GM23248 (cell line): Measurements from ENCODE around the gene ALDOA. TPM values are rescaled to one million over a fixed set of nuclear protein-coding genes. Genes with fewer than 3 reads are reported as not detected.
A peak's percentile ranks its signal among the peaks of the same experiment; 100 is the strongest.

Experiments
- DNase-seq: peaks from one replicate; pipeline ENCODE4 v3.0.0-alpha.2; 2015
- H2AFZ ChIP-seq: fragments of 200-600 bp; sonication (generic); 2 replicates; pipeline ENCODE4 v1.6.1; 2016; ENCODE audit warnings: antibody characterized with exemption
- H3F3A ChIP-seq: fragments of 200-600 bp; sonication (generic); 2 replicates; pipeline ENCODE4 v1.6.1; 2016; ENCODE audit warnings: mild to moderate bottlenecking, antibody characterized with exemption, mixed run types; ENCODE audit not compliant: insufficient read depth
- H3K27ac ChIP-seq: fragments of 200-600 bp; sonication (generic); 2 replicates; pipeline ENCODE4 v1.5.1; 2016; ENCODE audit warnings: mild to moderate bottlenecking
- H3K27me3 ChIP-seq: fragments of 200-600 bp; sonication (generic); replicated peaks from 2 replicates; pipeline ENCODE4 v1.6.1; 2016; ENCODE audit warnings: mild to moderate bottlenecking; ENCODE audit not compliant: insufficient read depth
- H3K36me3 ChIP-seq: fragments of 200-600 bp; sonication (generic); 2 replicates; pipeline ENCODE4 v1.6.1; 2016; ENCODE audit warnings: low read depth, mild to moderate bottlenecking
- H3K4me1 ChIP-seq: fragments of 200-600 bp; sonication (generic); 2 replicates; pipeline ENCODE4 v1.6.1; 2016; ENCODE audit warnings: mild to moderate bottlenecking; ENCODE audit not compliant: insufficient read depth
- H3K4me2 ChIP-seq: fragments of 200-600 bp; sonication (generic); one replicate; pipeline ENCODE4 v1.6.1; 2016; ENCODE audit warnings: mild to moderate bottlenecking; ENCODE audit not compliant: unreplicated experiment
- H3K4me3 ChIP-seq: fragments of 200-600 bp; sonication (generic); 2 replicates; pipeline ENCODE4 v1.5.1; 2016; ENCODE audit warnings: mild to moderate bottlenecking
- H3K79me2 ChIP-seq: fragments of 200-600 bp; sonication (generic); 2 replicates; pipeline ENCODE4 v1.6.1; 2016; ENCODE audit warnings: mild to moderate bottlenecking; ENCODE audit not compliant: insufficient read depth
- H3K9ac ChIP-seq: fragments of 200-600 bp; sonication (generic); 2 replicates; pipeline ENCODE4 v1.6.1; 2016; ENCODE audit warnings: mild to moderate bottlenecking
- H3K9me2 ChIP-seq: fragments of 200-600 bp; sonication (generic); 2 replicates; pipeline ENCODE4 v1.6.1; 2016; ENCODE audit warnings: mixed run types, mild to moderate bottlenecking, moderate library complexity; ENCODE audit not compliant: insufficient read depth
- H3K9me3 ChIP-seq: fragments of 200-600 bp; sonication (generic); one replicate; pipeline ENCODE4 v1.6.1; 2017; ENCODE audit warnings: low read depth
- H4K20me1 ChIP-seq: fragments of 200-600 bp; sonication (generic); 2 replicates; pipeline ENCODE4 v1.6.0; 2016; ENCODE audit not compliant: insufficient read depth
- EZH2 ChIP-seq: fragments of 200-600 bp; sonication (generic); IDR thresholded peaks from 2 replicates; pipeline ENCODE4 v1.6.1; 2018; ENCODE audit warnings: antibody characterized with exemption, mild to moderate bottlenecking; ENCODE audit not compliant: insufficient read depth, poor library complexity, severe bottlenecking
- EZH2phosphoT487 ChIP-seq: fragments of 200-600 bp; sonication (generic); IDR thresholded peaks from 2 replicates; pipeline ENCODE4 v1.6.1; 2018; ENCODE audit warnings: antibody characterized with exemption, moderate library complexity, mild to moderate bottlenecking, low read depth; ENCODE audit not compliant: insufficient read depth
- WGBS, 2 experiments: methylation state at CpG; one replicate each; pipeline ENCODE4 v1.1.6; 2015 to 2017; ENCODE audit warnings: low lambda C conversion rate in 2 of 2, low coverage in 1 of 2; ENCODE audit errors: missing lambda C conversion rate in 2 of 2; 5-methylcytosine and 5-hydroxymethylcytosine counted together
- in situ Hi-C: fragments of 300-500 bp; cut with MboI; formaldehyde crosslinking; loops from 2 replicates; pipeline ENCODE4 v1.15.0; 2020
- polyA plus RNA-seq: library from polyadenylated mRNA; unstranded; fragments of >200 nt; fragmentation: Nextera tagmentation; extraction: Ambion mirVana; gene quantifications from 2 replicates; pipeline ENCODE4 v1.2.1, GENCODE V29; 2016
- total RNA-seq: library from RNA; depleted of rRNA; stranded (reverse); fragments of >200 nt; shearing (Covaris generic); gene quantifications from 2 replicates; pipeline ENCODE4 v1.2.3, GENCODE V29; 2014

The ALDOA gene
- total and polyA plus RNA-seq, 2 experiments from 2014 or later: 1,602 to 2,742 TPM

- no peak overlapping the region for H3K4me2 ChIP-seq
- 47 to 52% methylated on average over 8 to 17 of the region's 17 CpGs for WGBS, 2 experiments
- in situ Hi-C loops: no loop called here
- H3K36me3 ChIP-seq: peaks cover 15% of the 10 kb centered on the region; the same call in 1 of the 2 replicates
- H3K9me3 ChIP-seq: no peaks in the 10 kb centered on the region
- H3K27me3 ChIP-seq: no peaks in the 10 kb centered on the region
- no peak overlapping the region for H2AFZ ChIP-seq
- H3K79me2 ChIP-seq: peaks cover 36% of the 10 kb centered on the region
- H3K4me3 ChIP-seq: no peak overlapping the region
- H3K9me2 ChIP-seq: no peaks in the 10 kb centered on the region
- TF ChIP-seq EZH2phosphoT487 (no peak), EZH2 (no peak)
- DNase-seq: no peak
- peaks cover 31% of the 10 kb centered on the region for H3F3A ChIP-seq
- peak overlapping the region; percentile 21; the same call in 1 of the 2 replicates for H3K9ac ChIP-seq
- H4K20me1 ChIP-seq: no peaks in the 10 kb centered on the region
- H3K27ac ChIP-seq: no peak overlapping the region
- H3K4me1 ChIP-seq: peaks cover 5% of the 10 kb centered on the region; the same call in 1 of the 2 replicates
Observed at GRCh38 chr16:30084816-30085159, 19.2 kb downstream of the ALDOA start.

GRCh38 chr16:30085247-30085646 is 19.7 kb downstream of the ALDOA start:
- Histone ChIP-seq H2AFZ (no peak overlapping the region), H3K27ac (no peak overlapping the region), H3K9ac (peak overlapping the region; percentile 21; the same call in 1 of the 2 replicates), H3K79me2 (peaks cover 31% of the 10 kb centered on the region), H3K9me2 (no peaks in the 10 kb centered on the region), H3K4me3 (no peak overlapping the region), H3K4me2 (no peak overlapping the region), H3K36me3 (peaks cover 15% of the 10 kb centered on the region; the same call in 1 of the 2 replicates), H3K9me3 (no peaks in the 10 kb centered on the region), H4K20me1 (no peaks in the 10 kb centered on the region), H3F3A (peaks cover 35% of the 10 kb centered on the region), H3K27me3 (no peaks in the 10 kb centered on the region), H3K4me1 (peaks cover 8% of the 10 kb centered on the region)
- in situ Hi-C loops: no loop called here
- TF ChIP-seq EZH2phosphoT487 (no peak), EZH2 (no peak)
- 71 to 73% methylated on average over 3 of the region's 3 CpGs for WGBS, 2 experiments
- no peak for DNase-seq

GRCh38 chr16:30085820-30086219 is 20.3 kb downstream of the ALDOA start:
- DNase-seq: no peak
- no peaks in the 10 kb centered on the region for H4K20me1 ChIP-seq
- WGBS, 2 experiments: 80 to 88% methylated on average over 5 to 6 of the region's 6 CpGs
- H3F3A ChIP-seq: peaks cover 40% of the 10 kb centered on the region
- H3K4me3 ChIP-seq: no peak overlapping the region
- no peak overlapping the region for H3K4me2 ChIP-seq
- no peak overlapping the region for H2AFZ ChIP-seq
- H3K9me3 ChIP-seq: no peaks in the 10 kb centered on the region
- no peaks in the 10 kb centered on the region for H3K9me2 ChIP-seq
- H3K9ac ChIP-seq: 0 out of 2 replicates have a peak overlapping the region, but pooled peaks have one; percentile 7
- peaks cover 14% of the 10 kb centered on the region for H3K4me1 ChIP-seq
- in situ Hi-C loops: no loop called here
- no peak overlapping the region for H3K27ac ChIP-seq
- H3K79me2 ChIP-seq: peaks cover 26% of the 10 kb centered on the region
- H3K36me3 ChIP-seq: peaks cover 12% of the 10 kb centered on the region; the same call in 1 of the 2 replicates
- no peaks in the 10 kb centered on the region for H3K27me3 ChIP-seq
- TF ChIP-seq EZH2 (no peak), EZH2phosphoT487 (no peak)

GRCh38 chr16:30086291-30087140 is 21.0 kb downstream of the ALDOA start:
- peaks cover 40% of the 10 kb centered on the region for H3F3A ChIP-seq
- peaks cover 5% of the 10 kb centered on the region; the same call in 1 of the 2 replicates for H3K36me3 ChIP-seq
- no peaks in the 10 kb centered on the region for H3K9me2 ChIP-seq
- no peaks in the 10 kb centered on the region for H4K20me1 ChIP-seq
- peaks cover 14% of the 10 kb centered on the region for H3K4me1 ChIP-seq
- no peaks in the 10 kb centered on the region for H3K9me3 ChIP-seq
- H3K79me2 ChIP-seq: peaks cover 19% of the 10 kb centered on the region
- no peak overlapping the region for H2AFZ ChIP-seq
- no peaks in the 10 kb centered on the region for H3K27me3 ChIP-seq
- no peak overlapping the region for H3K4me3 ChIP-seq
- H3K4me2 ChIP-seq: no peak overlapping the region
- in situ Hi-C loops: no loop called here
- TF ChIP-seq EZH2 (no peak), EZH2phosphoT487 (no peak)
- no peak for DNase-seq
- no peak overlapping the region for H3K27ac ChIP-seq
- no peak overlapping the region for H3K9ac ChIP-seq
- 71 to 72% methylated on average over 24 to 27 of the region's 27 CpGs for WGBS, 2 experiments
